Suprapubic skin (tissue), 4 donors: ENCODE results near the gene C9.

Experiments used
- EP300 ChIP-seq: sonication (generic); formaldehyde crosslinking; IDR thresholded peaks from one replicate; pipeline ENCODE4 v1.6.1; 2017; ENCODE audit warnings: antibody characterized with exemption
- POLR2A ChIP-seq, 2 donors: fragments of 450-650 bp; IDR thresholded peaks; one replicate each; pipeline ENCODE4 v1.6.1; 2017; ENCODE audit warnings: antibody characterized with exemption in 2 of 2, mild to moderate bottlenecking in 2 of 2, moderate library complexity in 2 of 2
- POLR2AphosphoS5 ChIP-seq, 3 donors: sonication (generic); formaldehyde crosslinking; IDR thresholded peaks; one replicate each; pipeline ENCODE4 v1.6.1; 2017; ENCODE audit warnings: antibody characterized with exemption in 3 of 3
- TF ChIP-seq, protein P1 (sequence below), 2 donors: fragments of 200-600 bp in 1 of 2; fragments of 450-650 bp in 1 of 2; sonication (generic) in 1 of 2; IDR thresholded peaks; one replicate each; pipeline ENCODE4 v1.5.1; 2016 to 2019; ENCODE audit warnings: antibody characterized with exemption in 2 of 2, mild to moderate bottlenecking in 1 of 2, moderate library complexity in 1 of 2

DNA sequence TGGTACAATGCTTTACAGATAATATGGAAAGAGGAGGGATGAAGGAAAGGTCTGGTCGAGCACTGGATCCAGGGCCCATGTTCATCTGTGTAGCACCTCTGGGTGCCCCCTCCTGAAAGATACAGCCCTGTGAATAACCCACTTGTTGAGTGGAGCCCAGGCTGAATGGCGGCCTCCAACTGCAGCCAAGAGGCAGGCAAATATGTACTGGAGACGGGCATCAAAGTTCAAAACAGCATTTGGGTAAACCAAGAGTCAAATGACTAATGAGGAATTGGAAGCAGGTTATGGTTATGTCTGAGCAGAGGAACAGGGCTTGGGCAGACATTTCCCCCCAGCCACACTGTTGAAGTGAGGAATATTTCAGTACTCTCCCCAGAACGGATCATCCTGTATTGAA, 1.1 kb downstream of the C9 start:
- TF ChIP-seq, protein P1, sequence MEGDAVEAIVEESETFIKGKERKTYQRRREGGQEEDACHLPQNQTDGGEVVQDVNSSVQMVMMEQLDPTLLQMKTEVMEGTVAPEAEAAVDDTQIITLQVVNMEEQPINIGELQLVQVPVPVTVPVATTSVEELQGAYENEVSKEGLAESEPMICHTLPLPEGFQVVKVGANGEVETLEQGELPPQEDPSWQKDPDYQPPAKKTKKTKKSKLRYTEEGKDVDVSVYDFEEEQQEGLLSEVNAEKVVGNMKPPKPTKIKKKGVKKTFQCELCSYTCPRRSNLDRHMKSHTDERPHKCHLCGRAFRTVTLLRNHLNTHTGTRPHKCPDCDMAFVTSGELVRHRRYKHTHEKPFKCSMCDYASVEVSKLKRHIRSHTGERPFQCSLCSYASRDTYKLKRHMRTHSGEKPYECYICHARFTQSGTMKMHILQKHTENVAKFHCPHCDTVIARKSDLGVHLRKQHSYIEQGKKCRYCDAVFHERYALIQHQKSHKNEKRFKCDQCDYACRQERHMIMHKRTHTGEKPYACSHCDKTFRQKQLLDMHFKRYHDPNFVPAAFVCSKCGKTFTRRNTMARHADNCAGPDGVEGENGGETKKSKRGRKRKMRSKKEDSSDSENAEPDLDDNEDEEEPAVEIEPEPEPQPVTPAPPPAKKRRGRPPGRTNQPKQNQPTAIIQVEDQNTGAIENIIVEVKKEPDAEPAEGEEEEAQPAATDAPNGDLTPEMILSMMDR (IDR thresholded peaks at IDR 0.05) = no peak
- TF ChIP-seq POLR2A (IDR thresholded peaks at IDR 0.05) (no peak), EP300 (no peak), POLR2AphosphoS5 (IDR thresholded peaks at IDR 0.05) (no peak)
